Activated CD8-positive, alpha-beta memory T cell treated with anti-CD3 and anti-CD28 coated beads, Interleukin-2, amount 50 U/mL, for 1 hour (primary cell): Measurements from ENCODE around the gene LMO1.

Experiments used
- DNase-seq: peaks from one replicate; pipeline ENCODE4 v3.0.0-alpha.2; 2020; ENCODE audit errors: extremely low read depth

The LMO1 gene

GRCh38 chr11:8263769-8264410, at the start of gene LMO1:
Gene LMO1 (minus strand): TSS chr11:8263878. CDS start chr11:8263362, 516 bp downstream.
- peak; percentile 5 for DNase-seq

DNA sequence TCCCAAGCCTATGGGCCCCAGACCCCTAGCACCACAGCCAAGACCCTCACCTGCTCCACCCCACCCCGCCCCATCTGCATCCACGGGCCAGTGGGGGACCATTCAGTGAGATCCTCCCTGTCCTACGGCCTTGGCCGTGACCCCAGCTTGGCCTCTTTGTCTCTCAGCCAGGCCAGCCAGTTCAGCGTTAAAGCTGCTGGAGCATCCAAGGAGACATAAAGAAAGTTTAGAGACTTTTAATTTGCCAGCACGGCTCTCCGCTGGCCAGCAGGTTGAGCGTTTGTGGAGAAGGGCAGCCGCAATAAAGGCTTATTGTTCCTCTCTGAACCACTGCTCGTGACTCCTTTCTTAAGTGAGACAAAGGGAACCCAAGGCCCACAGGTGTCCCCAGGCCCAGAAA, 49.3 kb upstream of the LMO1 start:
- DNase-seq, result no peak

GRCh38 chr11:8311366-8311765, 47.7 kb upstream of the LMO1 start:
- DNase-seq, result no peak

DNA sequence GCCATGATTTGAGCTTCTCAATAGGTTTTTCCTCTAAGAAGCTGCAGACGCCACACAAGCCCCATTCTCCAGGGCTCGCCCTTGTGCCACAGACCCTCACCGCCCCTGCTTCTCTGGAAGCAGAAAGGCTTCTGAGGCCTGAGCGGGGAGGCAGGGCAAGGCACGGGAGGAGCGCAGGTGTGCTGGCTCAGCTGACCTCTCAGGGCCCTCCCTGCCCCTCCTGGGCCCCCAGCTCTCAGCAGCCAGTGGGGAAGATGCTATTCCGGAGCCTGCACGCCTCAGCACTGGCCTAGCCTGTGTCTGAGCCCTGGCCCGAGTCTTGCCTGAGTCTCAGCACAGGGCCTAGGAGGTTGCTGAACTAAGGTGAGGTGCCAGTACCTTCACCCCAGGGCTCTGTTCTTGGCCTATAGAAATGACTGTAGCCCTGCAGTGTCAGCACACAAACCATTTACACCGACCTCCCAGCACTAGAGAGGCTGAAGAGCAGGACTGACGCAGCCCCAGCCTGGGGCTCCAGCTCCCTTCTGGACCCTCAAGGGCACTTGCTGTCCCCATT, 47.1 kb upstream of the LMO1 start:
- no peak for DNase-seq

DNA sequence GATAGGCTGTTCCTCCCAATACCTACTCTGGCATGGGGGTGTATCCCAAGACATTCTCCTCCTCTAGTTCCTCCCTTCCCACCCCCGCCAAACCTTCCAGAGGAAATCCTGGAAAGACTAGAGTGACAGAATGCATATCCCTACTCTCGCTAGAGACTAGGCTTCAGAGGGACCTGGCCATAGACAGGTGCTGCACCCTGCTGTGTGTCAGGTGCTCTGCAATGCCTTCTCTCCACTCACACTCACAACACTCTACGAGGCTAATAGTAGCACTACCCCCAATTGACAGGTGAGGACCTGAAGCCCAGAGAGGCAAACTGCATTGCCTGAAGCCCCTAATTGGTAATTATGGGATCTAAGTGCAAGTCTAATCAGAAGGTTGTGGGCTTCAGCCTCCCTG, 46.2 kb upstream of the LMO1 start:
- DNase-seq, result no peak

DNA sequence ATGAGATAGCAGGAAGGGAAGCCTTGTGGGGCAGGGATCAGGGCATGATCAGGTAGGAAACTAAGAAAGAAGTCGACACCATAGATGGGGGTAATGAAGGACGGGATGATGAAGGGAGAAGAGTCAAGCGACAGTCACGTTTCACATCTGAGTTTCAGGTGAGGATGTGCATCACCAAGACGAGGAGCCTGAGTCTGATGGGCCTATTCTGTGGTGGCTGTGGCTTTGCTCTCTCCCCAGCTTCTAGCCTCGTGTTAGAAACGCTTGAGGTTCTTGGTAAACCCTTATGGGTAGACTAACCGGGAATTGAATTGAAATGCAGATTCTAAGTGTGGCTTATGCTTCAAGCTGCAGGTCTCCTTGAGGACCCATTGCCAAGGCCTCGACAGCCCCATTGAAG, 45.6 kb upstream of the LMO1 start:
- DNase-seq, result no peak

DNA sequence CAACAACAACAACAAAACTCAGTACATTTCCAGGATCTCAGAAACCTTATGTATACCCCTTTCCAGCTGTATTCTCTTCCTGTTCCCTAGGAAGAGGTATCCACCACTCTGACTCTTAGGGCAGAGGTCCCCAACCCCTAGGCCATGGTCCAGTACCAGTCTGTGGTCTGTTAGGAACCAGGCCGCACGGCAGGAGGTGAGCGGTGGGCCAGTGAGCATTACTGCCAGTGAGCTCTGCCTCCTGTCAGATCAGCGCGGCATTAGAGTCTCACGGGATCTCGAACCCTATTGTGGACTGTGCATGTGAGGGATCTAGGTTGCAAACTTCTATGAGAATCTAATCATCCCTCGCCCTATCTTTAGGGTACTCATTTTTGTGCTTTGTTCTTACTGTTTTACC, 43.9 kb upstream of the LMO1 start:
- DNase-seq, result no peak

DNA sequence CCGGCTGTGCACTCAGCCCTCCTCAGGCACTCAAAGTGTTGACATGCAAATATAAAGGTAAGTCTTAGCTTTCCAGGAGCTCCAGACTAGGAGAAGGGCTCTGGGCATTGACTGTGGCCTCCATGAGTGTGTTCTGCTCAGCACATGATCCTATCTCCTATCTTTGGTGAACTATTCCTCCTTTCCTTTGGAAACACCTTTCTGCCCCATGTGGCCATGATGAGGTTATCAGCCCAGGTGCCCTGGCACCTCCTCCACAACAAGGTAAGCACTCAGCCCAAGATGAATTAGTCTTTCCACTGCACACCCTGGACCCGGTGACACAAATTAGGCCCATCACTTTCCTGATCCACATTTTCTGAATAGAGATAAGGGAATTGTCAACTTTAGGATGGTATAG, 37.9 kb upstream of the LMO1 start:
- no peak for DNase-seq

- DNase-seq, result no peak
These were observed 35.4 kb upstream of the LMO1 start for GRCh38 chr11:8298801-8299786.

GRCh38 chr11:8297781-8298440, 34.2 kb upstream of the LMO1 start:
- no peak for DNase-seq

GRCh38 chr11:8296872-8297271, 33.2 kb upstream of the LMO1 start:
- DNase-seq, result no peak

DNA sequence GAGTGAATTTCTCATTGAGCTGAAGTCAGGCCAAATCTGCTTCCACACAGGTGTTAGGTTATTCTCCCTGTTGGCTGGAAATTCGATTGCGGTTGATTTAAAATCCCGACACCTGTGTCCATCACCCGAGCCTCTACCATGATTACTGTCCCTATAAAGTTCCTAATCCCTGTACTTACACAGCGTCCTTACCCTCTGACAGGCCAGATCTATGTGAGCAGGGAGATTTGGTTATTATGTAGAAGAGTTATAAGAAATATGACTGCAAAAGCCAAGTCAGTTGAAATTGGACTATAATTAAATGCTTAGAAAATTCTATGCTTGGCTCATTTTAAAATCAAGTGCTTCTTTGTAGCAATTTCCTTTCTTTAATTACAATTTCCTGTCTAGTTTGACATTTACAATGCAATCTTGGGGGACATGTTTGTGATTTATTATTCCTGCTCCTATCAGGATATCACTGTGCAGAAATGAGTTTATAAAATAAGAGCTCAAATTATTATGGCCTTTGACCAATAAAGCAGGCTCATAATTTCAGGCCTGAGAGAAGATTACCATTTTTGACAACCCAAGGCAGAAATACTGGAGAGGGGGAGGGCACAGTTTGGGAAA, 32.5 kb upstream of the LMO1 start:
- DNase-seq, result no peak

DNA sequence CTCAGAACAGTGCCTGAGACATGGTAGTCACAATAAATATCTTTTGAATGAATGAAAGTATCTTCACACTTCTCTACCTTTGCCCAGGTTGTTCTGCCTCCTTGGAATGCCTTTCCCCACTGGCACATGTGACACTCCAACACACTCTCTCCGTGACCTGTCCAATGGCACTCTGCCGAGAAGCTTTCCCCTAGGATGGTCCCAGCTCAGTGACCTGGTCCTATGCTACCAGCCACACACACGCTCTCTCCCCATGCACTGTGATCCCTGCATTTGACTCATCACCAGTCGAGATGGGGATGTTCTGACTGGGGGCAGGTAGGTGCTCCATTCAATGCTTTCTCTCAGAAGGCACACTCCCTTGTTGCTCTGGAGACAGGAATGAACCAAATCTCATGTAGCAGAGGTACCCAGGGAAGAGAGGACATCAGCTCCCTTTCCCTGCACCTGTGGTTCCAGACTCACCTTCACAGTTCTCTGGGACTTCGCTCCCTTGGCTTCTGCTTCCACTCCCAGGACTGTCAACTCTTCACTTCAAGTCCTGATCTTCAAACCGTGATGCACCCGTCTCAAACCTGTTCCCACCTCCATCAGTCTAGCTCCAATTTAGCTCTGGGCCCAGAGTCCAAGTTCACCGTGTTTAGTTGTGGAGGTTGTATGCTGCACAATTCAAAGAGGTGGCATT, 30.7 kb upstream of the LMO1 start:
- DNase-seq, result no peak

GRCh38 chr11:8293171-8293570, 29.5 kb upstream of the LMO1 start:
- no peak for DNase-seq

- DNase-seq, result no peak
These were observed 28.7 kb upstream of the LMO1 start for GRCh38 chr11:8292351-8292750.

- no peak for DNase-seq
These were observed 28.0 kb upstream of the LMO1 start for GRCh38 chr11:8291421-8292350.

- no peak for DNase-seq
These were observed 26.6 kb upstream of the LMO1 start for GRCh38 chr11:8290081-8290810.

- DNase-seq, result no peak
These were observed 25.8 kb upstream of the LMO1 start for GRCh38 chr11:8289492-8289918.

DNA sequence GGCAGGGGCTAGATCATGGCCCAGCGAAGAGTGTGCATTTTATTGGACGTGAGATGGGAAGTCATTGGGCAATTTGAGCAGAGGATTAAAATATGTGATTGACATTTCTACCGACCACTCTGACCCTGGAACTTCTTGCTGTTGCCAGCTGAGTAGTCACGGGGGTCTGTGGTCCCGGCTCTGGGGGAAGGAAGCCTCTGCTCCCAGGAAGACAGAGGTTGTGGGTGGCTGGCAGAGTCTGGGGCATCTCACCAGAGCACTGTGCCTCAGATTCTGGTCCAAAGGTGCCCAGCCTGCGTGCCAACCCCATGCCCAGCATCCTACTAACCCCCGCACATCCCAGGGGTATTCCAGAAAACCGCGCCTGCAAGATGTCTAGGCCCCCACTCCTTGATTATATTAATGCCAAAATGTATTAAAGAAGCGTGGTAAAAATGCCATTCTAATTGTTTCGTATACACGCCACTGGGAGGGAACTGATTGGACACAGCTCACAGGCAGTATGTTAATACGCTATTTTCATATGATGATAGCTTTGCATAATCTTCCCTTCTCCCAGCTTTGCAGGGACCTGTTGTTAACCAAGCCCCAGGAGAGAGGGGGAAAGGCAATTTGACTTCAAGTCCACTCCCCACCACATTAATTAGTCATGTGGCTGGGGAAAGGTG, 25.3 kb upstream of the LMO1 start:
- DNase-seq, result no peak
